WTC11 (cell line): Measurements from ENCODE around the gene MYL4. TPM values are rescaled to one million over a fixed set of nuclear protein-coding genes. Genes with fewer than 3 reads are reported as not detected.

Experiments used
- ATAC-seq: fragments of 200-7000 bp; cut with Tn5 transposase; 2 replicates; pipeline ENCODE4 v1.10.0; 2021; ENCODE audit warnings: mild to moderate bottlenecking, moderate library complexity
- CTCF ChIA-PET: fragments of 300-600 bp; sonication (Branson Sonifier 250); formaldehyde crosslinking; loops from one replicate; lab custom pipeline; 2021; ENCODE audit warnings: antibody characterized with exemption; lab: Charles Lee
- POLR2A ChIA-PET: fragments of 350-600 bp; sonication (Branson Sonifier 250); formaldehyde crosslinking; loops from one replicate; lab custom pipeline; 2021; ENCODE audit warnings: antibody characterized with exemption; lab: Charles Lee
- DNase-seq: peaks from one replicate; pipeline ENCODE4 v3.0.0; 2021; ENCODE audit warnings: low spot score
- H3K27ac Mint-ChIP-seq: 2 replicates; pipeline ENCODE4 v1.8.0; 2021; ENCODE audit warnings: mixed read lengths
- H3K27me3 Mint-ChIP-seq: 2 replicates; pipeline ENCODE4 v1.8.0; 2021; ENCODE audit warnings: low read depth, mild to moderate bottlenecking, moderate library complexity, mixed read lengths
- H3K36me3 Mint-ChIP-seq: 2 replicates; pipeline ENCODE4 v1.8.0; 2021; ENCODE audit warnings: mixed read lengths
- H3K4me1 Mint-ChIP-seq: 2 replicates; pipeline ENCODE4 v1.8.0; 2022; ENCODE audit warnings: mixed read lengths
- H3K4me3 Mint-ChIP-seq: 2 replicates; pipeline ENCODE4 v1.8.0; 2021; ENCODE audit warnings: mild to moderate bottlenecking, moderate library complexity, mixed read lengths
- H3K9me3 Mint-ChIP-seq: 2 replicates; pipeline ENCODE4 v1.8.0; 2021; ENCODE audit warnings: mixed read lengths
- AR ChIP-seq: fragments of 250-450 bp; sonication (Bioruptor Pico); IDR thresholded peaks from 2 replicates; pipeline ENCODE4 v1.9.0; 2021; ENCODE audit warnings: mild to moderate bottlenecking
- ARID4B ChIP-seq: sonication (generic); formaldehyde crosslinking; IDR thresholded peaks from 2 replicates; pipeline ENCODE4 v1.8.0; 2023; ENCODE audit warnings: missing genetic modification reagents, mild to moderate bottlenecking, borderline replicate concordance
- ELF4 ChIP-seq: sonication (generic); formaldehyde crosslinking; IDR thresholded peaks from 2 replicates; pipeline ENCODE4 v1.8.1; 2022; ENCODE audit warnings: low read depth, mild to moderate bottlenecking, moderate library complexity, missing genetic modification reagents
- FOXP1 ChIP-seq: sonication (generic); formaldehyde crosslinking; IDR thresholded peaks from 2 replicates; pipeline ENCODE4 v1.8.0; 2022; ENCODE audit warnings: missing genetic modification reagents, mild to moderate bottlenecking, moderate library complexity, borderline replicate concordance
- GABPB1 ChIP-seq: sonication (generic); formaldehyde crosslinking; IDR thresholded peaks from 2 replicates; pipeline ENCODE4 v1.8.1; 2023; ENCODE audit warnings: mild to moderate bottlenecking, missing genetic modification reagents
- HMGXB4 ChIP-seq: sonication (generic); formaldehyde crosslinking; IDR thresholded peaks from 2 replicates; pipeline ENCODE4 v1.8.1; 2023; ENCODE audit warnings: mild to moderate bottlenecking, moderate library complexity, missing genetic modification reagents
- IRF2 ChIP-seq: sonication (generic); formaldehyde crosslinking; IDR thresholded peaks from 2 replicates; pipeline ENCODE4 v1.8.0; 2022; ENCODE audit warnings: low read depth, missing genetic modification reagents, borderline replicate concordance
- JAZF1 ChIP-seq: fragments of 250-450 bp; sonication (Bioruptor Pico); IDR thresholded peaks from 2 replicates; pipeline ENCODE4 v1.9.0; 2021; ENCODE audit warnings: moderate library complexity, mild to moderate bottlenecking, inconsistent platforms
- MYBL2 ChIP-seq: sonication (generic); formaldehyde crosslinking; IDR thresholded peaks from 2 replicates; pipeline ENCODE4 v1.8.1; 2023; ENCODE audit warnings: mild to moderate bottlenecking, moderate library complexity, missing genetic modification reagents
- SMAD4 ChIP-seq: sonication (generic); formaldehyde crosslinking; IDR thresholded peaks from 2 replicates; pipeline ENCODE4 v1.8.0; 2022; ENCODE audit warnings: mild to moderate bottlenecking, missing genetic modification reagents
- ZNF219 ChIP-seq: sonication (generic); formaldehyde crosslinking; IDR thresholded peaks from 2 replicates; pipeline ENCODE4 v1.8.0; 2023; ENCODE audit warnings: missing genetic modification reagents, mild to moderate bottlenecking, borderline replicate concordance
- ZNF263 ChIP-seq: sonication (generic); formaldehyde crosslinking; IDR thresholded peaks from 2 replicates; pipeline ENCODE4 v1.8.1; 2022; ENCODE audit warnings: low read depth, mild to moderate bottlenecking, moderate library complexity, missing genetic modification reagents
- ZNF671 ChIP-seq: fragments of 250-450 bp; sonication (Bioruptor Pico); IDR thresholded peaks from 2 replicates; pipeline ENCODE4 v1.8.0; 2021; ENCODE audit warnings: mild to moderate bottlenecking
- total RNA-seq: library from RNA; stranded (reverse); gene quantifications from 3 replicates; pipeline ENCODE4 v1.2.3, GENCODE V29; 2021
- TF ChIP-seq, protein P1 (sequence below): sonication (generic); formaldehyde crosslinking; IDR thresholded peaks from 2 replicates; pipeline ENCODE4 v1.8.1; 2023; ENCODE audit warnings: mild to moderate bottlenecking, missing genetic modification reagents, moderate library complexity
- TF ChIP-seq, protein P2 (sequence below): sonication (generic); formaldehyde crosslinking; conservative IDR thresholded peaks from 2 replicates; pipeline ENCODE4 v1.8.1; 2022; ENCODE audit warnings: mild to moderate bottlenecking, missing genetic modification reagents

The MYL4 gene
- total RNA-seq, 1 experiment from 2014 or later, result 0.50 TPM

GRCh38 chr17:47239967-47240651 is 31.0 kb downstream of the MYL4 start:
- no peak overlapping the region for H3K27ac Mint-ChIP-seq
- ATAC-seq, result no peak
- TF ChIP-seq GABPB1 (CRISPR knock-in tag) (no peak), IRF2 (CRISPR knock-in tag) (no peak), FOXP1 (CRISPR knock-in tag) (no peak), HMGXB4 (no peak), ELF4 (CRISPR knock-in tag) (no peak), ZNF671 (CRISPR knock-in tag) (no peak), SMAD4 (CRISPR knock-in tag) (no peak), ZNF219 (CRISPR knock-in tag) (no peak), MYBL2 (CRISPR knock-in tag) (no peak), JAZF1 (no peak), ARID4B (CRISPR knock-in tag) (no peak), ZNF263 (CRISPR knock-in tag) (no peak), AR (CRISPR knock-in tag) (no peak)
- TF ChIP-seq, protein P1, sequence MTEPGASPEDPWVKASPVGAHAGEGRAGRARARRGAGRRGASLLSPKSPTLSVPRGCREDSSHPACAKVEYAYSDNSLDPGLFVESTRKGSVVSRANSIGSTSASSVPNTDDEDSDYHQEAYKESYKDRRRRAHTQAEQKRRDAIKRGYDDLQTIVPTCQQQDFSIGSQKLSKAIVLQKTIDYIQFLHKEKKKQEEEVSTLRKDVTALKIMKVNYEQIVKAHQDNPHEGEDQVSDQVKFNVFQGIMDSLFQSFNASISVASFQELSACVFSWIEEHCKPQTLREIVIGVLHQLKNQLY (CRISPR knock-in tag), result no peak
- TF ChIP-seq, protein P2, sequence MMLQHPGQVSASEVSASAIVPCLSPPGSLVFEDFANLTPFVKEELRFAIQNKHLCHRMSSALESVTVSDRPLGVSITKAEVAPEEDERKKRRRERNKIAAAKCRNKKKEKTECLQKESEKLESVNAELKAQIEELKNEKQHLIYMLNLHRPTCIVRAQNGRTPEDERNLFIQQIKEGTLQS, result no peak

More at GRCh38 chr17:47239967-47240651, 31.0 kb downstream of the MYL4 start:
- DNase-seq, result no peak
- ChIA-PET POLR2A (no interaction called here), CTCF (interaction anchor here (1.5 kb wide), 1 partner anchor 75 kb away, joined by 4 read pairs; no protein-coding TSS in a partner anchor)
- H3K4me3 Mint-ChIP-seq, result no peak overlapping the region
- H3K9me3 Mint-ChIP-seq, result no peaks in the 10 kb centered on the region
- H3K4me1 Mint-ChIP-seq, result 0 out of 2 replicates have a peak, but pooled peaks cover 4% of the 10 kb centered on the region
- H3K27me3 Mint-ChIP-seq, result no peaks in the 10 kb centered on the region; the same call in 1 of the 2 replicates
- no peaks in the 10 kb centered on the region for H3K36me3 Mint-ChIP-seq
